ENCODE measurements around the gene RRM1. TPM values are rescaled to one million over a fixed set of nuclear protein-coding genes. Genes with fewer than 3 reads are reported as not detected.
"Not testable (repeated sequence)": the region's sequence is repeated elsewhere in the genome, so short reads cannot be mapped to it uniquely, and the experiment has no call there.

RRM1 gene
- total RNA-seq, 2 experiments from 2014 or later: 177 to 236 TPM

GRCh38 chr11:4105916-4106315 is 11.3 kb downstream of the RRM1 start:
- H3K27me3 Mint-ChIP-seq: no peaks in the 10 kb centered on the region
- peaks cover 61% of the 10 kb centered on the region for H3K36me3 Mint-ChIP-seq (ENCODE audit: low read depth)
- no peak overlapping the region for H3K27ac Mint-ChIP-seq
- H3K4me3 Mint-ChIP-seq: no peak overlapping the region
- no peaks in the 10 kb centered on the region for H3K9me3 Mint-ChIP-seq
- ChIA-PET POLR2A (no interaction called here), CTCF (interaction anchor here (1.3 kb wide), 1 partner anchor 251 kb away, joined by 3 read pairs; the partner anchor contains the start of gene STIM1)
- H3K4me1 Mint-ChIP-seq: peaks cover 21% of the 10 kb centered on the region
- no peak for DNase-seq

DNA sequence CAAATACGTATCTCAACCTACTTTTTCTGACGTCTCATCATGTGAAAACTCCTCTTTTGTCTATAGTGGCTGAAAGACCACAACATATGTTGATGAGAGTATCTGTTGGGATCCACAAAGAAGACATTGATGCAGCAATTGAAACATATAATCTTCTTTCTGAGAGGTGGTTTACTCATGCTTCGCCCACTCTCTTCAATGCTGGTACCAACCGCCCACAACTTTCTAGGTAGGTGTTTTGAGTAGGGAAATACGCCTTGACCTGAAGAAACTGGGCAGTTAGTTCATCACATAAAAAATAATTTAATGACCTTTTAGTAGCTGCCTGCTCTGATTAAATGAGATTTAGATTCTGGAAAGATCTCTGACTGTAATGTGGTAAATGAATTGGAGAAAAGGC is 17.2 kb downstream of the RRM1 start:
- Mint-ChIP-seq H3K36me3 (ENCODE audit: low read depth) (peaks cover 63% of the 10 kb centered on the region), H3K4me3 (no peak overlapping the region), H3K27me3 (no peaks in the 10 kb centered on the region), H3K9me3 (no peaks in the 10 kb centered on the region), H3K27ac (no peak overlapping the region), H3K4me1 (peaks cover 10% of the 10 kb centered on the region)
- ChIA-PET CTCF (interaction anchor here (1.2 kb wide), 1 partner anchor 14 kb away, joined by 3 read pairs; no protein-coding TSS in a partner anchor), POLR2A (no interaction called here)
- DNase-seq: no peak

- H3K36me3 Mint-ChIP-seq (ENCODE audit: low read depth): peaks cover 65% of the 10 kb centered on the region
These were observed 20.5 kb downstream of the RRM1 start for GRCh38 chr11:4115128-4115527.

DNA sequence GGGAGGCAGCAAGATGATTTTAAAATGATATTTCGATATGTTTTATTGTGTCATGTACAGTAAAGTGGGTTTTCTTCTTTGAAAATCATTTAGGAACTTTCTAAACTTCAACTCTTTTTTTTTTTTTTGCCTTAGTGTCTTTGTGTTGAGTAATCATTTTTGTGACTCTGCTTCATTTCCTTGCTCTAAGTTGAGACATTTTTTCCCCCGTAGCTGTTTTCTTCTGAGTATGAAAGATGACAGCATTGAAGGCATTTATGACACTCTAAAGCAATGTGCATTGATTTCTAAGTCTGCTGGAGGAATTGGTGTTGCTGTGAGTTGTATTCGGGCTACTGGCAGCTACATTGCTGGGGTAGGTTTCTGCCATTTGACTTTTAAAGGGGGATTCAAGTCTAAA is 23.5 kb downstream of the RRM1 start:
- Mint-ChIP-seq H3K4me3 (no peak overlapping the region), H3K27me3 (no peaks in the 10 kb centered on the region), H3K36me3 (ENCODE audit: low read depth) (peaks cover 68% of the 10 kb centered on the region), H3K27ac (no peak overlapping the region), H3K4me1 (peaks cover 6% of the 10 kb centered on the region), H3K9me3 (no peaks in the 10 kb centered on the region)
- DNase-seq: no peak
- POLR2A ChIA-PET: no interaction called here
- CTCF ChIA-PET: interaction anchor here (1.1 kb wide), 1 partner anchor 15 kb away, joined by 4 read pairs; no protein-coding TSS in a partner anchor

More at GRCh38 chr11:4115128-4115527, 20.5 kb downstream of the RRM1 start:
- Mint-ChIP-seq H3K27ac (no peak overlapping the region), H3K4me1 (peaks cover 6% of the 10 kb centered on the region), H3K27me3 (no peaks in the 10 kb centered on the region), H3K4me3 (no peak overlapping the region), H3K9me3 (no peaks in the 10 kb centered on the region)
- no peak for DNase-seq
- ChIA-PET CTCF (interaction anchor here (0.9 kb wide), 1 partner anchor 385 kb away, joined by 3 read pairs; no protein-coding TSS in a partner anchor), POLR2A (no interaction called here)

DNA sequence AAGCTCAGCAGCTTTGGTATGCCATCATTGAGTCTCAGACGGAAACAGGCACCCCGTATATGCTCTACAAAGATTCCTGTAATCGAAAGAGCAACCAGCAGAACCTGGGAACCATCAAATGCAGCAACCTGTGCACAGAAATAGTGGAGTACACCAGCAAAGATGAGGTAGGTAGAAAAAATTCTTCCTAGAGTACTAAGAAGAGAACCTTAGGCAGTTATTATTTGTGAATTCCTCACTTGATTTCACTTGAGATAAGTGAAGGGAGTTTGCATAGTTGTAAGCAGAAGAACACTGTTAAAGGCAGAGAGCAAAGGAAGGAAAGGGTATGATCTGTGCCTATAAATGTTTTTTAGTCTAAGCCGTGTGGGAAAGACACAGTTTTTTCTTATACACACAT is 28.6 kb downstream of the RRM1 start:
- H3K4me3 Mint-ChIP-seq: no peak overlapping the region
- CTCF ChIA-PET: interaction anchor here (0.7 kb wide), 1 partner anchor 366 kb away, joined by 3 read pairs; no protein-coding TSS in a partner anchor
- no peak overlapping the region for H3K27ac Mint-ChIP-seq
- peaks cover 76% of the 10 kb centered on the region for H3K36me3 Mint-ChIP-seq (ENCODE audit: low read depth)
- POLR2A ChIA-PET: no interaction called here
- H3K9me3 Mint-ChIP-seq: no peaks in the 10 kb centered on the region
- no peaks in the 10 kb centered on the region for H3K27me3 Mint-ChIP-seq
- no peak for DNase-seq
- peaks cover 1% of the 10 kb centered on the region for H3K4me1 Mint-ChIP-seq

GRCh38 chr11:4125141-4125540 is 30.5 kb downstream of the RRM1 start:
- ChIA-PET POLR2A (no interaction called here), CTCF (no interaction called here)
- DNase-seq: no peak
- Mint-ChIP-seq H3K9me3 (no peaks in the 10 kb centered on the region), H3K27me3 (no peaks in the 10 kb centered on the region), H3K27ac (no peak overlapping the region), H3K4me3 (no peak overlapping the region), H3K4me1 (peaks cover 1% of the 10 kb centered on the region), H3K36me3 (ENCODE audit: low read depth) (peaks cover 73% of the 10 kb centered on the region)

DNA sequence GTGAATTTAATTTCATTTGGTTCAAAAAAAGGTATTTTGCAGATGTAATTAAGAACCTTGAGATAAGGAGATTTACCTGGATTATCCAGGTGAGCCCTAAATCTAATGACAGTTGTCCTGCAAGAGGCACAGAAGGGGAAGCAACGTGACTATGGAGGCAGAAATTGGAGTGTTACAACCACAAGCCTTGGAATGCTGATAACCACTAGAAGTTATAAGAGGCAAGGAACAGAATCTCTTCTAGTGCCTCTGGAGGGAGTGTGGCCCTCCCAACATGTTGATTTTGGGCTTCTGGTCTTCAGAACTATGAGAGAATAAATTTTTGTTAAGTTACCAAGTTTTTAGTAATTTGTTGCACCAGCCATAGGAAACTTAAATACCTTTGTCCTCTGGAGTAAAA is 32.8 kb downstream of the RRM1 start:
- H3K4me1 Mint-ChIP-seq: peaks cover 1% of the 10 kb centered on the region
- POLR2A ChIA-PET: no interaction called here
- no peaks in the 10 kb centered on the region for H3K27me3 Mint-ChIP-seq
- H3K36me3 Mint-ChIP-seq (ENCODE audit: low read depth): peaks cover 71% of the 10 kb centered on the region
- CTCF ChIA-PET: no interaction called here
- H3K4me3 Mint-ChIP-seq: no peak overlapping the region
- H3K27ac Mint-ChIP-seq: no peak overlapping the region
- no peak for DNase-seq
- no peaks in the 10 kb centered on the region for H3K9me3 Mint-ChIP-seq

- H3K36me3 Mint-ChIP-seq (ENCODE audit: low read depth): peaks cover 72% of the 10 kb centered on the region
- H3K4me1 Mint-ChIP-seq, DNase-seq, H3K27ac Mint-ChIP-seq, H3K4me3 Mint-ChIP-seq, H3K9me3 Mint-ChIP-seq, POLR2A ChIA-PET, H3K27me3 Mint-ChIP-seq: not testable (repeated sequence)
- CTCF ChIA-PET: interaction anchor here (0.7 to 0.8 kb wide), 2 partner anchors 13 to 35 kb away, joined by 3 to 4 read pairs; no protein-coding TSS in a partner anchor
These were observed 35.6 kb downstream of the RRM1 start for GRCh38 chr11:4130219-4130618.

- Mint-ChIP-seq H3K27me3 (no peaks in the 10 kb centered on the region), H3K9me3 (peaks cover 12% of the 10 kb centered on the region), H3K27ac (no peak overlapping the region), H3K4me3 (no peak overlapping the region), H3K4me1 (no peaks in the 10 kb centered on the region), H3K36me3 (ENCODE audit: low read depth) (peaks cover 71% of the 10 kb centered on the region)
- no peak for DNase-seq
- ChIA-PET POLR2A (no interaction called here), CTCF (no interaction called here)
These were observed 40.2 kb downstream of the RRM1 start for GRCh38 chr11:4134806-4135205.

DNA sequence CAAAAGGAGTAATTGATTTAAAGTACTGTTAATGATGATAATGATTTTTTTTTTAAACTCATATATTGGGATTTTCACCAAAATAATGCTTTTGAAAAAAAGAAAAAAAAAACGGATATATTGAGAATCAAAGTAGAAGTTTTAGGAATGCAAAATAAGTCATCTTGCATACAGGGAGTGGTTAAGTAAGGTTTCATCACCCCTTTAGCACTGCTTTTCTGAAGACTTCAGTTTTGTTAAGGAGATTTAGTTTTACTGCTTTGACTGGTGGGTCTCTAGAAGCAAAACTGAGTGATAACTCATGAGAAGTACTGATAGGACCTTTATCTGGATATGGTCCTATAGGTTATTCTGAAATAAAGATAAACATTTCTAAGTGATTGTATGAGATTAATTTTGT is 43.9 kb downstream of the RRM1 start:
- H3K4me3 Mint-ChIP-seq: no peak overlapping the region
- POLR2A ChIA-PET: no interaction called here

GRCh38 chr11:4140067-4140636 is 45.6 kb downstream of the RRM1 start:
- POLR2A ChIA-PET: interaction anchor here (0.6 kb wide), 1 partner anchor 13 kb away, joined by 3 read pairs; no protein-coding TSS in a partner anchor

More for the DNA sequence above, 43.9 kb downstream of the RRM1 start:
- Mint-ChIP-seq H3K27ac (no peak overlapping the region), H3K27me3 (no peaks in the 10 kb centered on the region), H3K4me1 (no peaks in the 10 kb centered on the region), H3K36me3 (ENCODE audit: low read depth) (peaks cover 79% of the 10 kb centered on the region), H3K9me3 (peaks cover 19% of the 10 kb centered on the region)
- DNase-seq: no peak
- CTCF ChIA-PET: no interaction called here

DNA sequence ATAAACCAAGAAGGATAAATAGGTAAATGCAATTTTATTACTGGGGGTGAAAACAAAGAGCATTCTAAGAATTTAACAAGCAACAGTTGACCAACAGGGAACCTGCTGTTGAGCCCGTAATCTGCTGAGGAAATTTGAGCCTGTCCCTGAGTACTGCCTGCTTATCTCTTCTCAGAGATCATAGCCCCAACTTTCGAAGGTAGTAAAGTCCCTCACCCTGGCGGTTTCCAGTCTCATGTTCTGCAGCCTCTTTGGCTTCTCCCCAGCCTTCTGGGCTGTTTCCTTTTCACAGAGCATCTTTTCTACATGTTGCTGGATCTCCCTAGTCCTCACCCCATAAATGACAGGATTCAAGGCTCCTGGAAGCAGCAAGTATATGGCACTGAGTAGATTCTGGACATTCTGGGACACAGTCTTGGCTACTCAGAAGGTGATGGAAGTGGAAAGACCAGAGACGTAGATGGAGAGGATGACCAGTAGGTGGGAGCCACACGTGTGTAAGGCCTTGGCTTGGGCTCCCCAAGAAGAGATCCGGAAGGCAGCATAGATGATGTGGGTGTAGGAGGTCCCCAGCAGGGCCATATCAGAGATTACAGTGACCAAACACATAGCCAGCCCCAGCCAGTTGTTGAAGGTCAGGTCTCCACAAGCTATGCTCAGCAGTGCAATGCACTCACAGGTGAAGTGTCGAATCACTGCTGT is 51.6 kb downstream of the RRM1 start:
- H3K4me1 Mint-ChIP-seq: peaks cover 5% of the 10 kb centered on the region
- H3K27ac Mint-ChIP-seq: no peak overlapping the region
- H3K4me3 Mint-ChIP-seq: no peak overlapping the region
- ChIA-PET CTCF (no interaction called here), POLR2A (no interaction called here)
- H3K36me3 Mint-ChIP-seq (ENCODE audit: low read depth): peaks cover 23% of the 10 kb centered on the region
- H3K27me3 Mint-ChIP-seq: no peaks in the 10 kb centered on the region
- no peak for DNase-seq
- H3K9me3 Mint-ChIP-seq: no peaks in the 10 kb centered on the region

More at GRCh38 chr11:4140067-4140636, 45.6 kb downstream of the RRM1 start:
- H3K27ac Mint-ChIP-seq: no peak overlapping the region
- peaks cover 1% of the 10 kb centered on the region for H3K4me1 Mint-ChIP-seq
- H3K27me3 Mint-ChIP-seq: no peaks in the 10 kb centered on the region
- peaks cover 68% of the 10 kb centered on the region for H3K36me3 Mint-ChIP-seq (ENCODE audit: low read depth)
- H3K9me3 Mint-ChIP-seq: peaks cover 19% of the 10 kb centered on the region
- CTCF ChIA-PET: interaction anchor here (0.6 kb wide), 1 partner anchor 16 kb away, joined by 4 read pairs; no protein-coding TSS in a partner anchor
- no peak for DNase-seq
- H3K4me3 Mint-ChIP-seq: no peak overlapping the region

DNA sequence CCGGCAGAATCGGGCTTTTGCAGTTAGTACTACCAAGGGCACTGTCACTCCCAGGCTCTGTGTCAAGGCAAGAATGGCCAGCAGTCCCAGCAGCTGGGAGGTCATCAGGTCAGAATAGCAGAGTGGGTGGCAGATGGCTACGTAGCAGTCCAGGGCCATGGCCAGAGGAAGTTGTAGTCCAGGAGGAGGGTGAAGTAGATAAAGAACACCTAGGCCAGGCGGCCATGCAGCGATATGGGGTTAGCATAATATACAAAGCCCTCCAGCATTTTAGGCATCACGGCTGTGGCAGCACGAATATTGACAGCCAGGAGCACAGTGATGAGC is 52.1 kb downstream of the RRM1 start:
- H3K4me3 Mint-ChIP-seq: no peak overlapping the region
- H3K27me3 Mint-ChIP-seq: no peaks in the 10 kb centered on the region
- H3K9me3 Mint-ChIP-seq: no peaks in the 10 kb centered on the region
- ChIA-PET POLR2A (no interaction called here), CTCF (interaction anchor here (1.2 kb wide), 1 partner anchor 13 kb away, joined by 4 read pairs; no protein-coding TSS in a partner anchor)
- H3K27ac Mint-ChIP-seq: no peak overlapping the region
- H3K36me3 Mint-ChIP-seq (ENCODE audit: low read depth): peaks cover 18% of the 10 kb centered on the region
- H3K4me1 Mint-ChIP-seq: peaks cover 5% of the 10 kb centered on the region
- DNase-seq: no peak

Measured in activated CD4-positive, alpha-beta T cell treated with anti-CD3 and anti-CD28 coated beads, Interleukin-2, amount 10 ng/mL, durations not matched to agents 7 days and 5 days (primary cell).